ENCODE results near the gene MS4A15.

DNA sequence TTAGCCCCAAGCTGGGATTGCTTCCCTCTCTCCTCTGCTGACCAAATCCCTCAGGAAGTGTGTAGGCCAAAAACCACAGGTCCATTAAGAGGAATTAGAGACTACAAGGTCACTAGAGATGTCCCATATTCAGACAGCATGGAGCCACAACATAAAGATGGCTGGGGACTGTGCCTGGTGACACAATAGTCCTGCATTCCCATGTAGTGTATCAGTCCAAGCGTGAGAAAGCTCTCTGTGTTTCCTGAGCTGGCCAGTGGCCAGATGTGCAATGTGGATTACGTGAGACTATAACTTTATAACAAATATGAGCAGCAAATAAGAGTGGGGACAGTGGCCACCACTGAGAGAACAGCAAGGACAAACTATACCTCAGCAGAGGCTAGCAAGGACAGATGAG lies 20.9 kb downstream of the MS4A15 start:
- TF ChIP-seq YY1 (IDR thresholded peaks at IDR 0.05; ENCODE audit: insufficient read depth, insufficient read length) (no peak), ZNF274 (IDR thresholded peaks at IDR 0.05; ENCODE audit: low read depth, low read length) (no peak), SUZ12 (IDR thresholded peaks at IDR 0.05; ENCODE audit: extremely low read depth, insufficient read depth, insufficient read length) (no peak)
